GM12878 (cell line): ENCODE measurements around the gene BORCS8. TPM values are rescaled to one million over a fixed set of nuclear protein-coding genes. Genes with fewer than 3 reads are reported as not detected.
A peak's percentile ranks its signal among the peaks of the same experiment; 100 is the strongest.

ENCODE experiments used
- ATAC-seq: fragments of 200-7000 bp; cut with Tn5 transposase; 3 replicates; pipeline ENCODE4 v1.9.1; 2020; ENCODE audit warnings: mild to moderate bottlenecking, moderate library complexity
- BruUV-seq: library from RNA; stranded (reverse); fragments of 400-500 nt; replicated peaks from 2 replicates; lab custom pipeline; 2021; lab: Mats Ljungman, UMichigan
- CTCF ChIA-PET: fragments of 300-600 bp; sonication (Branson Sonifier 250); formaldehyde crosslinking; extraction: SDS; loops from one replicate; lab custom pipeline; 2021; ENCODE audit warnings: inconsistent platforms; lab: Yijun Ruan, JAX
- POLR2A ChIA-PET: fragments of 350-600 bp; formaldehyde crosslinking; extraction: SDS; loops from one replicate; lab custom pipeline; 2021; ENCODE audit warnings: inconsistent platforms; lab: Charles Lee
- RAD21 ChIA-PET: fragments of 300-600 bp; sonication (Branson Sonifier 250); formaldehyde crosslinking; loops from one replicate; lab custom pipeline; 2023; ENCODE audit warnings: antibody characterized with exemption; ENCODE audit not compliant: unreplicated experiment; lab: Charles Lee
- SMC1A ChIA-PET: fragments of 300-600 bp; sonication (Branson Sonifier 250); formaldehyde crosslinking; loops from one replicate; lab custom pipeline; 2023; ENCODE audit not compliant: unreplicated experiment, uncharacterized antibody; lab: Charles Lee
- DNase-seq: peaks from one replicate; pipeline ENCODE4 v3.0.0-alpha.2; 2011; ENCODE audit warnings: low read depth, low spot score
- FAIRE-seq: peaks from 3 replicates; lab custom pipeline; 2011; peaks lifted over from hg19 to GRCh38; lab: Jason Lieb, UNC
- H2AFZ ChIP-seq: 2 replicates; pipeline ENCODE4 v1.6.0; 2011; ENCODE audit warnings: low read depth, low read length, control low read depth; ENCODE audit not compliant: control insufficient read depth
- H3K27ac ChIP-seq: 2 replicates; pipeline ENCODE4 v1.5.1; 2011; ENCODE audit warnings: control low read depth; ENCODE audit not compliant: control insufficient read depth, insufficient read depth
- H3K27me3 ChIP-seq, 2 experiments: replicated peaks in 1 of 2; 2 replicates each; pipeline versions ENCODE4 v1.6.0 to v1.6.1; 2011; ENCODE audit warnings: low read length in 1 of 2; ENCODE audit not compliant: control insufficient read depth in 2 of 2, insufficient read depth in 2 of 2
- H3K36me3 ChIP-seq, 2 experiments: 2 replicates each; pipeline ENCODE4 v1.5.1; 2011; ENCODE audit warnings: low read length in 1 of 2; ENCODE audit not compliant: control insufficient read depth in 2 of 2, insufficient read depth in 2 of 2
- H3K4me1 ChIP-seq: 2 replicates; pipeline ENCODE4 v1.6.1; 2011; ENCODE audit warnings: mild to moderate bottlenecking, low read length, moderate library complexity, mixed read lengths; ENCODE audit not compliant: control insufficient read depth, insufficient read depth
- H3K4me2 ChIP-seq: 2 replicates; pipeline ENCODE4 v1.6.0; 2011; ENCODE audit warnings: control low read depth; ENCODE audit not compliant: control insufficient read depth, insufficient read depth
- H3K4me3 ChIP-seq: fragments of 200-600 bp; sonication (generic); 2 replicates; pipeline ENCODE4 v1.5.1; 2016
- H3K79me2 ChIP-seq: 2 replicates; pipeline ENCODE4 v1.6.0; 2011; ENCODE audit warnings: low read length; ENCODE audit not compliant: control insufficient read depth, insufficient read depth
- H3K9ac ChIP-seq: 2 replicates; pipeline ENCODE4 v1.8.0; 2011; ENCODE audit warnings: low read length, control low read depth, mixed read lengths; ENCODE audit not compliant: control insufficient read depth, insufficient read depth
- H3K9me3 ChIP-seq: replicated peaks from 3 replicates; pipeline ENCODE4 v1.5.1; 2011; ENCODE audit warnings: mild to moderate bottlenecking, low read length; ENCODE audit not compliant: control insufficient read depth, insufficient read depth
- H4K20me1 ChIP-seq: 2 replicates; pipeline ENCODE4 v1.6.0; 2011; ENCODE audit not compliant: control insufficient read depth, insufficient read depth
- CHD1 ChIP-seq: IDR thresholded peaks from 2 replicates; pipeline ENCODE4 v1.6.1; 2012; ENCODE audit warnings: low read depth, low read length, improper control_type of control experiment
- CREM ChIP-seq: IDR thresholded peaks from 2 replicates; pipeline ENCODE4 v1.6.1; 2014; ENCODE audit warnings: antibody characterized with exemption, low read depth
- ESRRA ChIP-seq: IDR thresholded peaks from 2 replicates; pipeline ENCODE4 v1.6.1; 2012; ENCODE audit warnings: mild to moderate bottlenecking, low read length, improper control_type of control experiment
- IKZF1 ChIP-seq: fragments of 450-650 bp; conservative IDR thresholded peaks from 2 replicates; pipeline ENCODE4 v1.6.1; 2017; ENCODE audit warnings: antibody characterized with exemption, mild to moderate bottlenecking
- MLLT1 ChIP-seq: fragments of 450-650 bp; IDR thresholded peaks from 2 replicates; pipeline ENCODE4 v1.6.1; 2016; ENCODE audit warnings: mild to moderate bottlenecking
- NFYB ChIP-seq: IDR thresholded peaks from 2 replicates; pipeline ENCODE4 v1.6.1; 2011; ENCODE audit warnings: low read depth, mild to moderate bottlenecking, low read length, improper control_type of control experiment, moderate library complexity; ENCODE audit not compliant: insufficient read depth
- NR2F1 ChIP-seq: fragments of 450-650 bp; conservative IDR thresholded peaks from 2 replicates; pipeline ENCODE4 v1.6.1; 2017; ENCODE audit warnings: mild to moderate bottlenecking
- SIN3A ChIP-seq: IDR thresholded peaks from 2 replicates; pipeline ENCODE4 v1.6.1; 2012; ENCODE audit warnings: low read depth, low read length, improper control_type of control experiment
- SMARCA5 ChIP-seq: fragments of 450-650 bp; IDR thresholded peaks from 2 replicates; pipeline ENCODE4 v1.6.1; 2017; ENCODE audit warnings: mild to moderate bottlenecking
- SREBF1 ChIP-seq: IDR thresholded peaks from 2 replicates; pipeline ENCODE4 v1.6.1; 2012; ENCODE audit warnings: mild to moderate bottlenecking, low read length
- TCF3 ChIP-seq: IDR thresholded peaks from 2 replicates; pipeline ENCODE4 v1.6.1; 2012; ENCODE audit warnings: low read depth, mild to moderate bottlenecking, low read length, borderline replicate concordance; ENCODE audit not compliant: insufficient read depth
- ZNF217 ChIP-seq: fragments of 450-650 bp; IDR thresholded peaks from 2 replicates; pipeline ENCODE4 v1.6.1; 2017; ENCODE audit warnings: antibody characterized with exemption, mild to moderate bottlenecking
- WGBS: methylation state at CpG from one replicate; pipeline ENCODE4 v1.1.6; 2016; ENCODE audit warnings: low lambda C conversion rate; ENCODE audit not compliant: insufficient replicate concordance, insufficient coverage; ENCODE audit errors: missing lambda C conversion rate; 5-methylcytosine and 5-hydroxymethylcytosine counted together
- in situ Hi-C: fragments of 300-500 bp; cut with MboI; formaldehyde crosslinking; loops from 9 replicates; pipeline ENCODE4 v1.14.3; 2018; ENCODE audit warnings: mixed read lengths
- intact Hi-C: fragments of 100-400 bp; cut with micrococcal nuclease; formaldehyde crosslinking; loops from one replicate; pipeline ENCODE4 v1.14.2; 2022; ENCODE audit not compliant: unreplicated experiment
- polyA plus RNA-seq, 11 experiments: library from polyadenylated mRNA; depleted of rRNA in 4 of 11; unstranded in 6 of 11; stranded (reverse) in 5 of 11; fragments of >200 nt; fragmentation: Nextera tagmentation in 4 of 11; fragmentation: Illumina TruSeq in 1 of 11; extraction: Ambion mirVana in 4 of 11; extraction: Trizol in 1 of 11; gene quantifications; 1 replicate in 1 of 11; 2 replicates in 10 of 11; pipeline versions ENCODE4 v1.2.1 to v1.2.3, GENCODE V29; 2011 to 2016; ENCODE audit warnings: inconsistent platforms in 2 of 11, missing spikeins in 2 of 11, low read depth in 1 of 11
- total RNA-seq, 4 experiments: library from RNA; depleted of rRNA in 3 of 4; stranded (reverse); fragments of >200 nt in 3 of 4; fragmentation: Illumina TruSeq in 1 of 4; extraction: Trizol in 1 of 4; gene quantifications; 2 replicates each; pipeline versions ENCODE4 v1.2.1 to v1.2.3, GENCODE V29; 2013 to 2021

Gene BORCS8
- total and polyA plus RNA-seq, 10 of the 15 experiments (the other 5 are each of a cell fraction or from before 2014, with no cell fraction given) = 3.7 to 40.3 (median 23.4) TPM

- FAIRE-seq (no peak), ATAC-seq (no peak; the same call in 2 of the 3 replicates), DNase-seq (no peak)
- TSS peak; percentile 57 for BruUV-seq
- in situ Hi-C loops (loop anchor here (5.0 kb wide), 1 partner anchor 37 kb away; no protein-coding TSS in a partner anchor), intact Hi-C loops (no loop called here)
- 92% methylated on average over 17 of the region's 17 CpGs for WGBS
- H3K9me3 ChIP-seq = no peaks in the 10 kb centered on the region; the same call in 2 of the 3 replicates
- no peak overlapping the region for H3K27ac ChIP-seq
- H3K4me3 ChIP-seq = no peak overlapping the region
- H3K4me2 ChIP-seq = no peak overlapping the region
- no peaks in the 10 kb centered on the region for H3K27me3 ChIP-seq
- ChIA-PET RAD21 (interaction anchor here (14.0 kb wide), 1 partner anchor 26 kb away, joined by 394 read pairs; no protein-coding TSS in a partner anchor), SMC1A (no interaction called here), POLR2A (no interaction called here), CTCF (interaction anchor here (1.2 kb wide), 2 partner anchors 13 to 34 kb away, joined by 4 read pairs; no protein-coding TSS in a partner anchor)
- H2AFZ ChIP-seq = no peak overlapping the region
- no peaks in the 10 kb centered on the region for H4K20me1 ChIP-seq
- H3K4me1 ChIP-seq = peaks cover 3% of the 10 kb centered on the region; the same call in 1 of the 2 replicates
- H3K36me3 ChIP-seq = no peaks in the 10 kb centered on the region; a peak in 2 of 4 replicates
- no peaks in the 10 kb centered on the region for H3K79me2 ChIP-seq
- TF ChIP-seq ESRRA = no peak
- TF ChIP-seq IKZF1 = no peak
- TF ChIP-seq CREM = no peak
- TF ChIP-seq ZNF217 = no peak
- TF ChIP-seq SIN3A = no peak
- no peak overlapping the region for H3K9ac ChIP-seq
Observed at GRCh38 chr19:19179548-19180441, 12.2 kb downstream of the BORCS8 start.

- FAIRE-seq (no peak), DNase-seq (no peak), ATAC-seq (no peak)
- WGBS = 80% methylated on average over 8 of the region's 8 CpGs
- Histone ChIP-seq H3K36me3 (no peaks in the 10 kb centered on the region; a peak in 2 of 4 replicates), H3K79me2 (no peaks in the 10 kb centered on the region), H3K9me3 (no peaks in the 10 kb centered on the region; the same call in 2 of the 3 replicates), H3K4me3 (no peak overlapping the region), H3K27me3 (no peaks in the 10 kb centered on the region), H3K9ac (no peak overlapping the region), H3K27ac (no peak overlapping the region), H3K4me2 (no peak overlapping the region), H3K4me1 (peaks cover 11% of the 10 kb centered on the region), H4K20me1 (no peaks in the 10 kb centered on the region), H2AFZ (no peak overlapping the region)
- POLR2A ChIA-PET = no interaction called here
- in situ Hi-C loops (loop anchor here (5.0 kb wide), 1 partner anchor 35 kb away; no protein-coding TSS in a partner anchor), intact Hi-C loops (no loop called here)
- CTCF ChIA-PET = interaction anchor here (1.1 to 5.0 kb wide), 4 partner anchors 28 to 124 kb away, joined by 3 to 207 read pairs (median 40); no protein-coding TSS in a partner anchor
- RAD21 ChIA-PET = interaction anchor here (14.0 kb wide), 1 partner anchor 23 kb away, joined by 394 read pairs; no protein-coding TSS in a partner anchor
- TF ChIP-seq TCF3 = no peak
- TF ChIP-seq NFYB = no peak
- TF ChIP-seq SREBF1 = no peak
- TF ChIP-seq MLLT1 = no peak
- no peak for TF ChIP-seq CHD1
- no peak for TF ChIP-seq NR2F1
- no peak for TF ChIP-seq SMARCA5
- BruUV-seq = no TSS peak
- SMC1A ChIA-PET = interaction anchor here (3.6 to 6.5 kb wide), 2 partner anchors 29 to 33 kb away, joined by 24 to 114 read pairs; no protein-coding TSS in a partner anchor
Observed at GRCh38 chr19:19176950-19177349, 15.0 kb downstream of the BORCS8 start.
